Measurements from ENCODE around the gene PHACTR3.

GRCh38 chr20:59824711-59825562, 220.6 kb downstream of the PHACTR3 start:
- TF ChIP-seq CTCF (IDR thresholded peaks at IDR 0.05), result no peak
- TF ChIP-seq POLR2A (IDR thresholded peaks at IDR 0.05), result no peak
